HG03342 (cell line): ENCODE data around the gene NLGN1.

Experiments used
- ATAC-seq: cut with Tn5 transposase; IDR thresholded peaks from one replicate; pipeline ENCODE4 v1.9.1; 2021; ENCODE audit warnings: mild to moderate bottlenecking, moderate library complexity; ENCODE audit not compliant: unreplicated experiment

Gene NLGN1

DNA sequence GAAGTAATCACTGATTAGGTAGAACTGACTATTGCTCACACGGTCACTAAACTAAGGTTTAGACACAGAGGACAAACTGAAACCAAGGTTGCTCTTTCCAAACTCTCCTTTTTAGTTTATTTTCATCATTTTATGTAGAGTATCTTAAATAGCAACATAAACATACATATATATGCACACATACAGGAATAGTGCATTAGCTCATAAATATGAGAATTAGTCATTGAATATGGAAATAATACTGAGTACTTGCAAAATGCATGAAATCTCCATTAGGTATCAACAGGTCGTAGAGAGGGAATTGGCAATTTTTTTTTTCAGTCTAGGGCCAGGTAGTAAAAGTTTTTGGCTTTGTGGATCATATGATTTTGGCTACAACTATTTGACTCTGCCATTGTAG is 557.1 kb downstream of the NLGN1 start:
- no peak for ATAC-seq

- ATAC-seq: no peak
Observed at GRCh38 chr3:173957646-173958045, 560.1 kb downstream of the NLGN1 start.

DNA sequence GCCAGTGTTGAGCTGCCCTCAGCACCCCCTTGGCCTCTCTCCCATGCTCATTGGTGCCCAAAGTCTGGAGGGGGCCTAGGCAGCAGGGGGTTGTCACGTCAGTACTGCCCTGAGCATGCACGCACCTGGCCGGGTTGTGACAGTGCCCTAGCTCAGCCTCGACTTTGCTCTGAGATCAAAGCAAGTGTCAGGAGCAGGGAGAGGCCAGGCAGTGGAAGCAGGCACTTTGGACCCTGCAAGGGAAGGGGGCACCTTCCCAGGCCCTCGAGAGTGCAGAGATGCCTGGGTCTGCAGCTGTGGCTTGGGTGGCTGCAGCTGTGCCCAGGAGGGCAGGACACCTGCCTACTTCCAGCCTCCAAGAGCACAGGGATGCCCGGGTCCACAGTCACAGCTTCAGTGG is 561.3 kb downstream of the NLGN1 start:
- ATAC-seq: no peak

- no peak for ATAC-seq
Observed at GRCh38 chr3:173970281-173970680, 572.7 kb downstream of the NLGN1 start.

DNA sequence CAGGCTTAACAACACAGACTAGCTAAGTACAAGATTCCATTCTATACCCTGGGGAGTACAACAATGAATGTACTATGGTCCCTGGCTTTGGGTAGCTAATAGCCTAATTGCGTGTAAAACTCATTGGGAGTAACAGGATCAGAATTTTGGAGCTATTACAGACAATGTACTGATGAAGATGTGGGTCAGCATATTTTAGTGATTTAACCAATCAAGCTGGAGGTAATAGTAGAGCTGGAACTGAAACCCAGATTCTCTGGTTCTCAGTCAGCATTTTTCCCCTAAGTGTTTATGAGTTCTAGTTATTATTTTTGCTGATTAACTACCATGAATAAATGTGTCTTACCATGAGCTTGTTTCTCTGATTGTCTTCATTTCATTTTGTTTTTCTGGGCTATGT is 578.7 kb downstream of the NLGN1 start:
- no peak for ATAC-seq

DNA sequence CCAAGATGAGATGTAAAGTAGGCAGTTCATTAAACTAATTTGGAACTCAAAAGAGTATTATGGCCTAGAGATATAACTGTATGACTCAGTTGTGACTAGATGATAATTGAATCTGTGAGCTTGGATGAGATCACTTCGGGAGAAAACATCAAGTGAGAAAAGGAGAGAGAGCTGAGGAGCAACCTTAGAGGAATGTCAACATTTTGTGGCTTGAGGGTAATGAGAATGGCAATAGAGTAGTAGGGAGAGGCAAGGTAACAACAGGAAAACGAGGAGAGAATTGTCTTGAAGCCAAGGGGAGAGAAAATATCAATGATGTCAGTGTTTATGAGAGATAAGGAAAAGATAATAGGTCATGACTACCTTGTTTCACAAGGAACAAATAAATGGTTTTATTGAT is 580.2 kb downstream of the NLGN1 start:
- ATAC-seq: no peak

DNA sequence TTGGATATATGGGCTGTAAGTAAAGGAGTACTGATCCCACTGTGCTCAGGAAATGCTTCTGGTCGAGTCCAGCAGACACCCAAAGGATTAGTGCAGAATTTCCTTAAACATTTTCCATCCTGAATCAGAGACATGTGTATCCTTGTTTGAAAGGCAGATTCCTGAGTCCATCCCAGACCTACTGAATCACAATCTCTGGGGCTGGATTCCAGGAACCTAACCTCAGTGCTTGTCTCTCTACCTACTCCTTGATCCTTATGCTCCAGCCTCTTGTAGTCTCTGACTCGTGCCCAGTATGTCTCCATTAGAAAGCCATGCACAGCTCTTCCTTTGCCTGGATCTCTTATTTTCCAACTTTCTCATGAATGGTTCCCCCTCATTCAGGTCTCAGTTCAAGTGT is 585.8 kb downstream of the NLGN1 start:
- no peak for ATAC-seq

DNA sequence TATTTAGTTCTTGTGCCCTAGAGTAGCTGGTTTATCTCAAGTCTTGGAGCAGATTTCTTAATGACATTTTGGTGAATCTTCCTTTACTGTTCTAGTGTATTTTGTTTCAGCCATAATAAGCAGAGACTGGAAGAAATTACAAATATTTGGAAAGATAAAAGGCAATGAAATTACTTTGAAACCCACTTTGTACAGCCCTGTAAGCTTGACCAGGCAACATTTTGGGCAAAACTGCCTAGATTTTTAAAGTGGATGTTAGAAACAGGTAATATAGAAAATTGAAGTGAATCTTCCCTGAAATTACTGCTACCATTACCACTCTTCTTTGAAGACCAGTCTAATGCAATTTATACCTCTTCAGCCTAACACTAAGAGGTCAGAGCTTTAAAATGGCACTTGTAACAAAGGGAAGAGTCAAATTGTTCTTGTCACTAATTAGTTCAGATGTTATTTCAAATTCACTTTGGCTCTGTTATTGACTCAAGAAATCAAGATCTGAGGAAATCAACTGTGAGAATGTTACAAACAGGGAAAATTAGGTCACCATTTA is 589.4 kb downstream of the NLGN1 start:
- ATAC-seq: no peak

DNA sequence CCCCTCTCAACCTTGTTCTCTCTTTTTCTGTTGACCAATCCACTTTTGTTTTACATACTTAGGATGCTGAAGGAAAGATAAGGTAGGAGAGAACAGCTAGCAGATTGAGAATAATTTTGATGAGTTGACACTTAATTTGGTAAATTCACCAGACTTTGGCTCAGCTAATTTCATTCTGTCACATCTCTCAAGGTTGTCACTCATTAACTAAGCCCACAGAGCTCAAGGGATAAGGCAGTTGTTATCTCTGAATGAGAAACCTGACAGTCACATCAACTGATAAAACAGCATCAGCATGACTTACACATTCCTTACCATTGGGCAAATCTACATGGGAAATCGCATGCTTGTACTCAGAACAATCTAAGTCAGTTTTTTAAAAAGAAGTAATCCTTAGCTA is 591.4 kb downstream of the NLGN1 start:
- ATAC-seq: no peak

DNA sequence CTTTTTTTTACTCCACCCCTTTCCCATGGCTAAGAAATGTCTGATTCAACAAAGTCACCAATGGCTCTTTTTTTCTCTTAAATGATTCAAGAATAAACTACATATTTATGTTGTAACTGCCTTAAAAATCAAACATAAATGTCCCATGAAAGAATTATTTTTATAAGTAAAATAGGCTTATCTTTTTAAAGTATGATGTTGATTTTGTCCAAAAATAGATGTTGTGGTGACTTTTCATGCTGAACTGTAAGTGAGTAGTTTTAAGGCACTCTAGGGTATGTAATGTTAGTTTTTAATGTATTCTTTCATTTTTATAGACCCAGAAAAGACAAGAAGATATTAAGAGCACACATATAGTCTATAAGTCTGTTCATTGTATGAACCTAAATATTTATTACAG is 594.9 kb downstream of the NLGN1 start:
- no peak for ATAC-seq

GRCh38 chr3:173993299-173993698 is 595.8 kb downstream of the NLGN1 start:
- no peak for ATAC-seq

DNA sequence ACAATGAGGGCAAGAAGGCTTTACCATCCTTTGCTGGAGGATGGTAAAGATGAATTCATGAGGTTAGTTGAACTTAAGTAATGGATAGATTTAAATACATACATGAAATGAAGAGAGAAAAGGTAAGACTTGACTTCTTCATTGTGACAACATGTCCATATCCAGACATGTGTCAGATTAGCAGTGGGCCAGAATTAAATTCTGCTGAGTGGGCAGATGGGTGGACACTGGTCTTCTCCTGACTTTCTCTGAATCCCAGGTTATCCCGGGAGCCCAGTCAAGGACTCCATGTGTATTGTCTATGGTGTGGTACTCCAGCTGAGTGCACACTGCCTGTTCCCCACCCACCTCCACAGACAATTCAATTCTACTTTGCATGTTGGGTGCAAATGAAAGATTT is 603.1 kb downstream of the NLGN1 start:
- ATAC-seq: no peak

- no peak for ATAC-seq
Observed at GRCh38 chr3:174002543-174002942, 605.0 kb downstream of the NLGN1 start.

- no peak for ATAC-seq
Observed at GRCh38 chr3:174010907-174011306, 613.4 kb downstream of the NLGN1 start.

- no peak for ATAC-seq
Observed at GRCh38 chr3:174016186-174016585, 618.6 kb downstream of the NLGN1 start.

DNA sequence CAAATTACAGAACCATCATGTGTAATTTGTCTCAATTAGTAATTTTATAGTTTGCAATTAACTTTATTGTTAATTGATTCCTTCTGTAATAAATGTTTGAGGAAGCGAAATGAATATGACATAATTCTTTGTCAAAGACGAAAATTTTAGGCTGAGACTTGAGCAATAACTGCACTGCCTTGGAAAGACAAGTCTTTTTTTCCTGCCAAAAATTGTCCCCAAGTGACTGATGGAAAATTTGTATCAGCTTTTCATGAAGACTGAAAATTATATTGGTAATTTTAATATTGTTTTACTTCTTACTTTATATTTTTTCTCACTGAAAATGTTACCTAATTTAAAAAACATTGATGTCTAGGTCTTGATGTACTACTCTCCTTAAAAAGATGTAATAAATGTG is 622.6 kb downstream of the NLGN1 start:
- no peak for ATAC-seq

- ATAC-seq: no peak
Observed at GRCh38 chr3:174023421-174023820, 625.9 kb downstream of the NLGN1 start.

GRCh38 chr3:174028673-174029072 is 631.1 kb downstream of the NLGN1 start:
- no peak for ATAC-seq

- ATAC-seq: no peak
Observed at GRCh38 chr3:174035328-174035886, 637.9 kb downstream of the NLGN1 start.

DNA sequence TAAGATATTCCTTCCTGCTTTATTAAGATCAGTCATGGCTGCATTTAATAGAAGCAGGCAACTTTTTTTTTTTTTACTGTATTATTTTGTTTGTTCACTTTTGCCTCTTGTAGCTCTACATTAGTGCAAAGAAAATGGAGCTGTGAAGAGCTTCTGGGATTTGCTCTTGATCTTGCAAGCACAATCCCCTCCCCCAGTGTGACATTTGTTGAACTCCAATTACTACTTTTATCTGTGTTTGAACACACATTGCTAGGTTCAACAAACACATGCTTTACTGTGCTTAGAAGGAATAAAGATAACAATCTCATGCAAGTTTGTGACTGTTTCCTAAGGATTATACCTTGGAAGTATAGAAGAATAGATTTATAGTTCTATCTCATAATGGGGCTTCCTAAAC is 648.8 kb downstream of the NLGN1 start:
- no peak for ATAC-seq

- no peak for ATAC-seq
Observed at GRCh38 chr3:174049472-174049871, 651.9 kb downstream of the NLGN1 start.

GRCh38 chr3:174051191-174051590 is 653.6 kb downstream of the NLGN1 start:
- no peak for ATAC-seq

DNA sequence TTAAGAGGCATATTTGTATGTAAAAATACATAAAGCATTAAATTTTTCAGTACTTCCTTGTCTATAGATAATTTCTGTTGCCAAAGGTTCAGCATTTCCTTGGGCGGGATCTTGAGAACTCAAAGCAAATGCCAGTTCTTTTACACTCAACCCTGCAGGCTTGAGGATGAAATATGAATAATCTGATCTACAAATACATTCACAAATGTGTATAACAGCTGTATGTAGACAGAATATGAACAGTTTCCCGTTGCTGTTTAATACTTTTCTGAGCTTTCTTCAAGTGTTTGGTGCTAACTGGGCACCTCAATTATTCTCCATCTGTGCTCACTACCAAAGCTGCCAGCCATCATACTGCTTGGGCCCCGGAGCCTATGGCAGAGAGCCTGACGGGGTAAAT is 661.3 kb downstream of the NLGN1 start:
- ATAC-seq: no peak
